Heart left ventricle (tissue), 16 donors: ENCODE data around the gene ELAVL3. TPM values are rescaled to one million over a fixed set of nuclear protein-coding genes. Genes with fewer than 3 reads are reported as not detected.

Source experiments
- ATAC-seq, 4 donors: fragments of 200-7000 bp; cut with Tn5 transposase; one replicate each; pipeline ENCODE4 v1.9.1; 2020 to 2022; ENCODE audit warnings: moderate library complexity in 4 of 4, mild to moderate bottlenecking in 3 of 4, moderate number of reproducible peaks in 1 of 4
- DNase-seq, 5 donors: peaks; one replicate each; pipeline ENCODE4 v3.0.0-alpha.2; 2020
- H3K27ac ChIP-seq, 12 donors: fragments of 200-600 bp; sonication (generic) in 4 of 12; one replicate each; pipeline versions ENCODE4 v1.5.0 to v1.8.0; 2016 to 2022; ENCODE audit warnings: mild to moderate bottlenecking in 2 of 12
- H3K27me3 ChIP-seq, 9 donors: fragments of 200-600 bp; sonication (generic) in 2 of 9; one replicate each; pipeline versions ENCODE4 v1.5.1 to v1.8.0; 2016 to 2022; ENCODE audit warnings: mild to moderate bottlenecking in 3 of 9
- H3K36me3 ChIP-seq, 9 donors: fragments of 200-600 bp; sonication (generic) in 2 of 9; one replicate each; pipeline versions ENCODE4 v1.5.0 to v1.8.0; 2018 to 2022; ENCODE audit warnings: mild to moderate bottlenecking in 2 of 9
- H3K4me1 ChIP-seq, 12 donors: fragments of 200-600 bp; sonication (generic) in 4 of 12; one replicate each; pipeline versions ENCODE4 v1.5.0 to v1.8.0; 2016 to 2022; ENCODE audit warnings: mild to moderate bottlenecking in 3 of 12
- H3K4me3 ChIP-seq, 12 donors: fragments of 200-600 bp; sonication (generic) in 4 of 12; one replicate each; pipeline versions ENCODE4 v1.5.0 to v1.8.0; 2017 to 2022; ENCODE audit warnings: mild to moderate bottlenecking in 9 of 12, moderate library complexity in 4 of 12
- H3K9me3 ChIP-seq, 12 donors: fragments of 200-600 bp; sonication (generic) in 4 of 12; one replicate each; pipeline versions ENCODE4 v1.5.0 to v1.8.0; 2016 to 2022; ENCODE audit warnings: mild to moderate bottlenecking in 1 of 12
- CTCF ChIP-seq, 12 donors: fragments of 200-600 bp; sonication (generic) in 4 of 12; IDR thresholded peaks; one replicate each; pipeline versions ENCODE4 v1.5.0 to v1.8.0; 2018 to 2022; ENCODE audit warnings: antibody characterized with exemption in 12 of 12, mild to moderate bottlenecking in 5 of 12
- POLR2A ChIP-seq, 2 donors: fragments of 450-650 bp; IDR thresholded peaks; one replicate each; pipeline ENCODE4 v1.6.1; 2017; ENCODE audit warnings: antibody characterized with exemption in 2 of 2, mild to moderate bottlenecking in 2 of 2, moderate library complexity in 2 of 2
- WGBS, 4 donors: extraction: QIAGEN DNeasy Blood & Tissue Kit in 2 of 4; methylation state at CpG; one replicate each; pipeline versions ENCODE4 v1.1.5 to v1.1.7; 2013 to 2018; 5-methylcytosine and 5-hydroxymethylcytosine counted together
- intact Hi-C, 10 donors: fragments of 100-400 bp; cut with DNase I; formaldehyde crosslinking; loops; one replicate each; pipeline versions ENCODE4 v1.11.1 to v1.14.2; 2022
- polyA plus RNA-seq, 2 donors: library from polyadenylated mRNA; stranded (reverse); fragments of 200-250 nt; gene quantifications; one replicate each; pipeline ENCODE4 v1.2.3, GENCODE V29; 2013
- total RNA-seq, 9 donors: library from RNA; depleted of rRNA in 2 of 9; stranded (reverse); fragments of >200 nt in 2 of 9; fragmentation: NEBNext Ultra II Directional in 3 of 9; extraction: Animal tissue kit (Norgen Biotek cat#: 25700) in 3 of 9; gene quantifications; one replicate each; pipeline versions ENCODE4 v1.1.0 to v1.2.4, GENCODE V29; 2016 to 2023
- donor health status: ischemic (EF 13 %, LVEDD 7.1; RV severe dilation, severe dysfunction).
- donor health status: healthy with polysubstance abuse.
- donor health status: DM: no; HTN: yes; CAD: no.
- donor health status: DM: no; HTN: no; CAD: no.
- donor health status: ischemic (EF 25% LVEDD 6.9; RV normal size, moderate dysfunction).
- donor health status: ischemic (EF 25% LVEDD 5.7; RV mildly dilated, moderate dysfunction).
- donor health status: healthy.
- donor health status: DM: yes; HTN: yes; CAD: no.
- donor health status: ischemic (EF 35%, LVEDD 5.7; RV mildly dilated, moderate dysfunction).
- donor health status: nonischemic (EF 11% LVEDD 7.7; RV severe dilation, severe dysfunction).
- donor health status: DM: yes; HTN: yes; CAD: no.
- donor health status: PGD.
- donor health status: ischemic (EF 29% LVEDD 5.4; RV normal size, mild dysfunction).
- donor health status: nonischemic (EF 23%, LVEDD 6.1; RV moderate dilation, normal function).

The ELAVL3 gene
- total and polyA plus RNA-seq, 11 donors, result 0.03 to 0.75 (median 0.22) TPM; not detected in 1

- no peak for DNase-seq
- TF ChIP-seq CTCF (IDR thresholded peaks at IDR 0.05), result no peak
- Histone ChIP-seq H3K4me3 (no peak overlapping the region), H3K9me3 (no peaks in the 10 kb centered on the region), H3K4me1 (peaks cover 0 to 5% (median 0%) of the 10 kb centered on the region in 12 donors), H3K27ac (no peak overlapping the region), H3K36me3 (peaks cover 0 to 97% (median 85%) of the 10 kb centered on the region in 9 donors), H3K27me3 (no peaks in the 10 kb centered on the region)
- 91 to 97% (median 93%) methylated on average over 9 to 14 of the region's 14 CpGs for WGBS, 4 donors
- no peak for ATAC-seq
- intact Hi-C loops, result loop anchor here in 7 of 10 donors (1.0 to 10.0 kb wide), 6 partner anchors 61 to 154 kb away; partner anchors contain the start of genes TSPAN16 (in 3 of the 7) and EPOR (in 2 of the 7)
These were observed 34.6 kb downstream of the ELAVL3 start for GRCh38 chr19:11446271-11446651.

GRCh38 chr19:11445141-11445540 lies 35.7 kb downstream of the ELAVL3 start:
- Histone ChIP-seq H3K27me3 (no peaks in the 10 kb centered on the region), H3K4me1 (peaks cover 0 to 5% (median 0%) of the 10 kb centered on the region in 12 donors), H3K9me3 (no peaks in the 10 kb centered on the region), H3K36me3 (peaks cover 0 to 99% (median 90%) of the 10 kb centered on the region in 9 donors), H3K4me3 (no peak overlapping the region), H3K27ac (peak overlapping the region in 1 of 12 donors; percentile 23)
- TF ChIP-seq POLR2A (IDR thresholded peaks at IDR 0.05) (no peak), CTCF (IDR thresholded peaks at IDR 0.05) (no peak)
- no peak for DNase-seq
- WGBS, 4 donors, result 82 to 93% (median 90%) methylated on average over 7 to 13 of the region's 13 CpGs
- intact Hi-C loops, result loop anchor here in 6 of 10 donors (5.0 to 10.0 kb wide), 4 partner anchors 60 to 153 kb away; partner anchors contain the start of genes TSPAN16 (in 3 of the 6) and EPOR (in 2 of the 6)
- no peak for ATAC-seq

GRCh38 chr19:11444059-11444458 lies 36.8 kb downstream of the ELAVL3 start:
- ATAC-seq, result no peak
- no peak for TF ChIP-seq POLR2A (IDR thresholded peaks at IDR 0.05)
- TF ChIP-seq CTCF (IDR thresholded peaks at IDR 0.05), result no peak
- DNase-seq, result no peak
- H3K9me3 ChIP-seq, result no peaks in the 10 kb centered on the region
- H3K4me3 ChIP-seq, result no peak overlapping the region
- H3K27me3 ChIP-seq, result no peaks in the 10 kb centered on the region
- WGBS, 4 donors, result 69 to 77% (median 74%) methylated on average over 5 of the region's 5 CpGs
- H3K27ac ChIP-seq, result peak overlapping the region in 5 of 12 donors; percentile 23 to 44 (median 38)
- peaks cover 0 to 5% (median 0%) of the 10 kb centered on the region in 12 donors for H3K4me1 ChIP-seq
- peaks cover 0 to 99% (median 86%) of the 10 kb centered on the region in 9 donors for H3K36me3 ChIP-seq
- intact Hi-C loops, result loop anchor here in 5 of 10 donors (5.0 to 10.0 kb wide), 3 partner anchors 59 to 149 kb away; partner anchors contain the start of genes TSPAN16 (in 3 of the 5) and EPOR (in 1 of the 5)

GRCh38 chr19:11437955-11438354 lies 42.9 kb downstream of the ELAVL3 start:
- no peak for TF ChIP-seq POLR2A (IDR thresholded peaks at IDR 0.05)
- no peak for TF ChIP-seq CTCF (IDR thresholded peaks at IDR 0.05)
- peaks cover 0 to 67% (median 57%) of the 10 kb centered on the region in 9 donors for H3K36me3 ChIP-seq
- H3K27ac ChIP-seq, result no peak overlapping the region
- no peak overlapping the region for H3K4me3 ChIP-seq
- no peaks in the 10 kb centered on the region for H3K9me3 ChIP-seq
- intact Hi-C loops, result loop anchor here in 5 of 10 donors (5.0 to 10.0 kb wide), 5 partner anchors 47 to 303 kb away; partner anchors contain the start of genes EPOR (in 2 of the 5), ELAVL3 (in 1 of the 5) and TSPAN16 (in 1 of the 5)
- peaks cover 0 to 22% (median 17%) of the 10 kb centered on the region in 12 donors for H3K4me1 ChIP-seq
- no peak for DNase-seq
- 87 to 96% (median 90%) methylated on average over 9 of the region's 9 CpGs for WGBS, 4 donors
- no peaks in the 10 kb centered on the region for H3K27me3 ChIP-seq
- ATAC-seq, result no peak
